Fibroblast of lung (primary cell): ENCODE measurements around the gene CX3CL1. TPM values are rescaled to one million over a fixed set of nuclear protein-coding genes. Genes with fewer than 3 reads are reported as not detected.

ENCODE experiments used
- DNase-seq, 2 donors: peaks; one replicate each; pipeline versions ENCODE4 v3.0.0 to v3.0.0-alpha.2; 2010; ENCODE audit warnings: low read depth in 2 of 2
- H2AFZ ChIP-seq: 2 replicates; pipeline ENCODE4 v1.5.1; 2012; ENCODE audit warnings: low read length, control low read depth, inconsistent platforms
- H3K27ac ChIP-seq: 2 replicates; pipeline ENCODE4 v1.5.1; 2011; ENCODE audit warnings: low read length, control low read depth; ENCODE audit not compliant: insufficient read depth
- H3K27me3 ChIP-seq: 2 replicates; pipeline ENCODE4 v1.5.1; 2011; ENCODE audit warnings: mild to moderate bottlenecking, low read length; ENCODE audit not compliant: control insufficient read depth, insufficient read depth
- H3K36me3 ChIP-seq: 2 replicates; pipeline ENCODE4 v1.5.1; 2011; ENCODE audit warnings: low read length; ENCODE audit not compliant: control insufficient read depth, insufficient read depth
- H3K4me1 ChIP-seq: 2 replicates; pipeline ENCODE4 v1.5.1; 2011; ENCODE audit warnings: low read length; ENCODE audit not compliant: control insufficient read depth, insufficient read depth; ENCODE audit errors: extremely low read depth
- H3K4me2 ChIP-seq: 2 replicates; pipeline ENCODE4 v1.5.1; 2011; ENCODE audit warnings: low read length, control low read depth; ENCODE audit not compliant: insufficient read depth; ENCODE audit errors: extremely low read depth
- H3K4me3 ChIP-seq, 4 experiments: fragments of 200-600 bp in 1 of 4; sonication (generic) in 1 of 4; replicated peaks in 1 of 4; 2 replicates each; pipeline ENCODE4 v1.5.1; 2011 to 2016; ENCODE audit warnings: low read length in 4 of 4, low read depth in 3 of 4, mild to moderate bottlenecking in 3 of 4, control low read depth in 2 of 4, inconsistent platforms in 1 of 4, mixed read lengths in 1 of 4; ENCODE audit not compliant: insufficient read depth in 1 of 4; ENCODE audit errors: control extremely low read depth in 1 of 4
- H3K79me2 ChIP-seq: 2 replicates; pipeline ENCODE4 v1.5.1; 2012; ENCODE audit warnings: mild to moderate bottlenecking, low read length, inconsistent platforms; ENCODE audit not compliant: control insufficient read depth, insufficient read depth
- H3K9ac ChIP-seq: 2 replicates; pipeline ENCODE4 v1.5.1; 2011; ENCODE audit warnings: mild to moderate bottlenecking, low read length, control low read depth; ENCODE audit not compliant: insufficient read depth
- H3K9me3 ChIP-seq: 2 replicates; pipeline ENCODE4 v1.5.1; 2012; ENCODE audit warnings: low read depth, low read length; ENCODE audit not compliant: control insufficient read depth, insufficient read depth
- H4K20me1 ChIP-seq: 2 replicates; pipeline ENCODE4 v1.5.1; 2011; ENCODE audit warnings: low read length; ENCODE audit not compliant: control insufficient read depth, insufficient read depth; ENCODE audit errors: extremely low read depth
- CTCF ChIP-seq, 2 donors: IDR thresholded peaks in 1 of 2; conservative IDR thresholded peaks in 1 of 2; 1 replicate in 1 of 2; 2 replicates in 1 of 2; pipeline ENCODE4 v1.5.1; 2011 to 2012; ENCODE audit warnings: low read length in 2 of 2, control low read depth in 1 of 2, inconsistent platforms in 1 of 2, low read depth in 1 of 2, mild to moderate bottlenecking in 1 of 2
- EZH2 ChIP-seq: IDR thresholded peaks from 2 replicates; pipeline ENCODE4 v1.5.1; 2012; ENCODE audit warnings: low read length, control low read depth, mild to moderate bottlenecking; ENCODE audit errors: missing control alignments
- polyA plus RNA-seq, 2 donors: library from polyadenylated mRNA; depleted of rRNA in 1 of 2; stranded (reverse) in 1 of 2; unstranded in 1 of 2; fragments of >200 nt; gene quantifications; 2 replicates each; pipeline ENCODE4 v1.2.1, GENCODE V29; 2011 to 2012; ENCODE audit warnings: missing spikeins in 1 of 2
- total RNA-seq: library from RNA; depleted of rRNA; stranded (reverse); fragments of >200 nt; gene quantifications from 2 replicates; pipeline ENCODE4 v1.2.1, GENCODE V29; 2014

Gene CX3CL1
- total and polyA plus RNA-seq, 2 donors (not counting 1 experiment from before 2014, with no cell fraction given), result not detected

DNA sequence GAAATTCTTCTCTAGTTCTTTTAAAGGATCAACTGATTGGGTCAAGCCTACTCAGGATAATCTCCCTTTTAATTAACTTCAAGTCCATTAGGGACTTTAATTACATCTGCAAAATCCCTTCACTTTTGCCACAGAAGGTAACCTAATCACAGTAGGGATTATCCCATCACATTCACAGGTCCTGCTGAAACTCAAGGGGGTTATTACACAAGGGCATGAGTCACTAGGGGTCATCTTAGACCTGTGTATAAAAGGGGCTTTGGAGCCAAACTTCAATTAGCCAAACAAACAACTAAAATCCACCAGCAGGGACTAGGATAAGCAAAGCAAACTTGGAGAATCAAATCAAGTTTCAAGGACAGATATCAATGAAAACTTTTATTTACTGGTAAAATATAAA is 55.5 kb downstream of the CX3CL1 start:
- Histone ChIP-seq H3K36me3 (peaks cover 10% of the 10 kb centered on the region), H3K27me3 (no peaks in the 10 kb centered on the region), H3K79me2 (no peaks in the 10 kb centered on the region), H3K4me2 (no peak overlapping the region), H3K9me3 (no peaks in the 10 kb centered on the region), H2AFZ (no peak overlapping the region), H3K9ac (no peak overlapping the region), H4K20me1 (no peaks in the 10 kb centered on the region), H3K4me1 (no peaks in the 10 kb centered on the region), H3K4me3 (no peak overlapping the region), H3K27ac (no peak overlapping the region)
- no peak for DNase-seq
- no peak for TF ChIP-seq CTCF (conservative IDR thresholded peaks at IDR 0.05 in 1 of 2, IDR thresholded peaks at IDR 0.05 in 1 of 2; ENCODE audit: low read depth in 1 of 2, low read length in 2 of 2)
- no peak for TF ChIP-seq EZH2

DNA sequence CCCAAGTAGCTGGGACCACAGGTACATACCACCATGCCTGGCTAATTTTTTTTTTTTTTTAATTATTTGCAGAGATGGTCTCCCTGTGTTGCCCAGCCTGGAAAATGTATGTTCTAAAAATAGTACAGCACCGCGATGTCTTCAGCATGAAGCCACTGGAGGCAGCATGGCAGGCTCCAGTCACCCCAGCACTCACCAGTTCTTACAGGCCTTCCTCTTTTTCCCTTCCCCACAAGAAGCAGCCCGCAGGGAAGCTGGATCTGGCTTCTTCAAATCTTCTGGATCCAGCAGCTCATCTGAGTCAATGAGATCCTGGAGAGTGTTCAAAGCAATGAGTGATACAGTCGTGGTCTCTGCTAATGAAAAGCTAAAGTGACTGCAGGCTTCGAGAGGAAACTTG is 58.7 kb downstream of the CX3CL1 start:
- H3K4me1 ChIP-seq, result no peaks in the 10 kb centered on the region
- H3K9me3 ChIP-seq, result no peaks in the 10 kb centered on the region

DNA sequence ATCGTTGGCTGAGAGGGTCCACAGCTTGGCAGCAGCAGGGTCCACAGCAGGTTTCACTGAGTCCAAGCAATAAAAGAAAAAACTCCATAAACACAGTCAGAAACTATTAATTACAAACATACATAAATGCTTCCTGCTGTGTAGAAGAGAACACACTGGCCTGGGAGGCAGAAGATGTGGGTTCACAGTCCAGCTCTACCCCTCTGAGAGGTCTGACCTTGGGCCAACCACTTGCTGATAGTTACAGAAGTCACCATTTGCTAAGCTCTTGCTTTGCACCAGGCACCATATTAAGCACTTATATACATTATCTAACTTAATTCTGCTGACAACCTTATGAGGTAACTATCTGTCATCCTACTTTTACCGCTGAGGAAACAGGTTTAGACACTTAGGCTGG is 60.2 kb downstream of the CX3CL1 start:
- H3K4me2 ChIP-seq, result no peak overlapping the region
- peaks cover 15% of the 10 kb centered on the region for H3K36me3 ChIP-seq
- no peak overlapping the region for H3K27ac ChIP-seq
- no peaks in the 10 kb centered on the region for H3K4me1 ChIP-seq
- H4K20me1 ChIP-seq, result no peaks in the 10 kb centered on the region
- H3K9me3 ChIP-seq, result no peaks in the 10 kb centered on the region
- TF ChIP-seq CTCF (conservative IDR thresholded peaks at IDR 0.05 in 1 of 2, IDR thresholded peaks at IDR 0.05 in 1 of 2; ENCODE audit: low read depth in 1 of 2, low read length in 2 of 2) (no peak), EZH2 (no peak)
- H2AFZ ChIP-seq, result no peak overlapping the region
- H3K9ac ChIP-seq, result no peak overlapping the region
- H3K27me3 ChIP-seq, result no peaks in the 10 kb centered on the region
- no peaks in the 10 kb centered on the region for H3K79me2 ChIP-seq
- no peak overlapping the region for H3K4me3 ChIP-seq
- DNase-seq, result no peak

More for the DNA sequence above, 58.7 kb downstream of the CX3CL1 start:
- TF ChIP-seq EZH2, result no peak
- TF ChIP-seq CTCF (conservative IDR thresholded peaks at IDR 0.05 in 1 of 2, IDR thresholded peaks at IDR 0.05 in 1 of 2; ENCODE audit: low read depth in 1 of 2, low read length in 2 of 2), result no peak
- Histone ChIP-seq H3K27ac (no peak overlapping the region), H3K9ac (no peak overlapping the region), H3K36me3 (peaks cover 15% of the 10 kb centered on the region), H3K4me3 (no peak overlapping the region), H4K20me1 (no peaks in the 10 kb centered on the region), H3K79me2 (no peaks in the 10 kb centered on the region), H2AFZ (no peak overlapping the region), H3K27me3 (no peaks in the 10 kb centered on the region), H3K4me2 (no peak overlapping the region)
- DNase-seq, result no peak
